K562 (cell line): Measurements from ENCODE around the gene UBXN1. TPM values are rescaled to one million over a fixed set of nuclear protein-coding genes. Genes with fewer than 3 reads are reported as not detected.
A peak's percentile ranks its signal among the peaks of the same experiment; 100 is the strongest.

Experiments
- ATAC-seq: fragments of 200-7000 bp; cut with Tn5 transposase; 3 replicates; pipeline ENCODE4 v1.9.1; 2020; ENCODE audit warnings: moderate library complexity
- BruUV-seq: library from RNA; stranded (reverse); fragments of 400-500 nt; replicated peaks from 2 replicates; lab custom pipeline; 2021; lab: Mats Ljungman, UMichigan
- CTCF ChIA-PET: fragments of 300-600 bp; formaldehyde crosslinking; extraction: SDS; loops from one replicate; lab custom pipeline; 2021; ENCODE audit warnings: low intra/inter-chr PET ratio; lab: Yijun Ruan, JAX
- POLR2A ChIA-PET: fragments of 300-600, 350-650 bp; sonication (Branson Sonifier 250); formaldehyde crosslinking; extraction: SDS; loops from one replicate; lab custom pipeline; 2021; ENCODE audit warnings: antibody characterized with exemption, inconsistent platforms; lab: Yijun Ruan, JAX
- DNase-seq, 4 experiments: peaks; one replicate each; pipeline versions ENCODE4 v3.0.0 to v3.0.0-alpha.2; 2011 to 2018; ENCODE audit warnings: low spot score in 3 of 4, mixed read lengths in 3 of 4; ENCODE audit errors: extremely low read depth in 1 of 4
- FAIRE-seq: peaks from 2 replicates; lab custom pipeline; 2011; peaks lifted over from hg19 to GRCh38; lab: Jason Lieb, UNC
- H2AFZ ChIP-seq: 2 replicates; pipeline ENCODE4 v1.6.0; 2011; ENCODE audit warnings: low read depth, low read length, control low read depth, inconsistent platforms
- H3K27ac ChIP-seq: fragments of 200-600 bp; 3 replicates; pipeline ENCODE4 v1.8.0; 2011; ENCODE audit warnings: low read depth, mild to moderate bottlenecking, control low read depth, inconsistent platforms, low read length, moderate library complexity, mixed read lengths; ENCODE audit errors: extremely low read depth
- H3K27me3 ChIP-seq, 2 experiments: fragments of 300-600 bp in 1 of 2; 2 replicates in 1 of 2; 3 replicates in 1 of 2; pipeline versions ENCODE4 v1.6.0 to v1.8.0; 2011; ENCODE audit warnings: inconsistent platforms in 2 of 2, low read length in 2 of 2, mild to moderate bottlenecking in 1 of 2, mixed read lengths in 1 of 2, moderate library complexity in 1 of 2; ENCODE audit not compliant: control insufficient read depth in 2 of 2, insufficient read depth in 2 of 2
- H3K36me3 ChIP-seq: fragments of 300-600 bp; 3 replicates; pipeline ENCODE4 v1.8.0; 2011; ENCODE audit warnings: mild to moderate bottlenecking, low read length, inconsistent platforms; ENCODE audit not compliant: control insufficient read depth, insufficient read depth
- H3K4me1 ChIP-seq, 2 experiments: fragments of 200-600 bp in 1 of 2; replicated peaks in 1 of 2; 2 replicates in 1 of 2; 3 replicates in 1 of 2; pipeline versions ENCODE4 v1.5.1 to v1.8.0; 2011; ENCODE audit warnings: inconsistent platforms in 2 of 2, low read length in 2 of 2, mild to moderate bottlenecking in 1 of 2, mixed read lengths in 1 of 2, moderate library complexity in 1 of 2; ENCODE audit not compliant: control insufficient read depth in 2 of 2, insufficient read depth in 2 of 2
- H3K4me2 ChIP-seq: 2 replicates; pipeline ENCODE4 v1.6.1; 2011; ENCODE audit warnings: low read length, control low read depth, inconsistent platforms, mixed read lengths; ENCODE audit not compliant: insufficient read depth
- H3K4me3 ChIP-seq: fragments of 200-600 bp; sonication (generic), shearing (Covaris generic); 2 replicates; pipeline ENCODE4 v1.5.1; 2016; ENCODE audit warnings: control low read depth, inconsistent platforms
- H3K79me2 ChIP-seq: fragments of 200-600 bp; 3 replicates; pipeline ENCODE4 v1.8.0; 2011; ENCODE audit warnings: low read length, inconsistent platforms; ENCODE audit not compliant: control insufficient read depth, insufficient read depth
- H3K9ac ChIP-seq, 2 experiments: 2 replicates each; pipeline versions ENCODE4 v1.6.0 to v1.6.1; 2011; ENCODE audit warnings: low read depth in 2 of 2, low read length in 2 of 2, control low read depth in 1 of 2, inconsistent platforms in 1 of 2, mild to moderate bottlenecking in 1 of 2, mixed read lengths in 1 of 2; ENCODE audit not compliant: insufficient read depth in 1 of 2
- H3K9me1 ChIP-seq: one replicate; pipeline ENCODE4 v1.6.0; 2011; ENCODE audit warnings: inconsistent platforms, mild to moderate bottlenecking, low read length, moderate library complexity; ENCODE audit not compliant: control insufficient read depth, insufficient read depth
- H3K9me3 ChIP-seq: replicated peaks from 2 replicates; pipeline ENCODE4 v1.5.1; 2011; ENCODE audit warnings: low read depth, low read length, inconsistent platforms; ENCODE audit not compliant: control insufficient read depth, insufficient read depth
- H4K20me1 ChIP-seq: replicated peaks from 2 replicates; pipeline ENCODE4 v1.6.1; 2011; ENCODE audit warnings: low read length, inconsistent platforms, mixed read lengths; ENCODE audit not compliant: control insufficient read depth, insufficient read depth
- MYNN ChIP-seq, 2 experiments: sonication (generic); formaldehyde crosslinking in 1 of 2; IDR thresholded peaks; 2 replicates each; pipeline versions ENCODE4 v1.5.0 to v1.6.1; 2016 to 2020; ENCODE audit warnings: antibody characterized with exemption in 1 of 2, missing genetic modification reagents in 1 of 2
- NELFE ChIP-seq: IDR thresholded peaks from 2 replicates; pipeline ENCODE4 v1.6.1; 2011; ENCODE audit warnings: mild to moderate bottlenecking; ENCODE audit not compliant: insufficient read depth, insufficient read length
- RBM17 ChIP-seq: fragments of 200-400 bp; formaldehyde crosslinking; IDR thresholded peaks from 2 replicates; pipeline ENCODE4 v1.6.1; 2017; ENCODE audit warnings: low read depth, mild to moderate bottlenecking, low read length, borderline replicate concordance
- RBM22 ChIP-seq: fragments of 200-400 bp; formaldehyde crosslinking; IDR thresholded peaks from 2 replicates; pipeline ENCODE4 v1.6.1; 2018; ENCODE audit warnings: low read length, low read depth; ENCODE audit not compliant: poor library complexity, severe bottlenecking
- ZNF124 ChIP-seq: sonication (generic); formaldehyde crosslinking; IDR thresholded peaks from 2 replicates; pipeline ENCODE4 v1.8.1; 2022; ENCODE audit warnings: missing genetic modification reagents
- ZNF224 ChIP-seq: sonication (generic); formaldehyde crosslinking; IDR thresholded peaks from 2 replicates; pipeline ENCODE4 v1.8.0; 2022; ENCODE audit warnings: mild to moderate bottlenecking, missing genetic modification reagents
- WGBS: fragments of 100-300 bp; shearing (Covaris generic); methylation state at CpG from one replicate; pipeline ENCODE4 v1.1.6; 2016; ENCODE audit warnings: low coverage, mixed read lengths; ENCODE audit not compliant: insufficient coverage; ENCODE audit errors: missing lambda C conversion rate; 5-methylcytosine and 5-hydroxymethylcytosine counted together
- in situ Hi-C: fragments of 300-500 bp; cut with MboI; formaldehyde crosslinking; loops from 4 replicates; pipeline ENCODE4 v1.15.0; 2018; ENCODE audit warnings: inconsistent platforms, mixed read lengths
- intact Hi-C: fragments of 100-400 bp; cut with micrococcal nuclease; formaldehyde crosslinking; loops from 2 replicates; pipeline ENCODE4 v1.14.2; 2022
- polyA plus RNA-seq, 8 experiments: library from polyadenylated mRNA; depleted of rRNA in 4 of 8; stranded (reverse) in 5 of 8; unstranded in 3 of 8; fragments of >200 nt; fragmentation: Nextera tagmentation in 2 of 8; fragmentation: Illumina TruSeq in 1 of 8; extraction: Ambion mirVana in 2 of 8; extraction: Trizol in 1 of 8; gene quantifications; 2 replicates each; pipeline versions ENCODE4 v1.2.1 to v1.2.3, GENCODE V29; 2011 to 2014; ENCODE audit warnings: inconsistent platforms in 1 of 8, missing spikeins in 1 of 8
- total RNA-seq, 7 experiments: library from RNA; depleted of rRNA in 6 of 7; stranded (reverse); fragments of >200 nt in 6 of 7; fragmentation: Illumina TruSeq in 2 of 7; extraction: Trizol in 2 of 7; gene quantifications; 2 replicates each; pipeline versions ENCODE4 v1.2.1 to v1.2.3, GENCODE V29; 2011 to 2021; ENCODE audit warnings: low replicate concordance in 1 of 7
- TF ChIP-seq, protein P1 (sequence below): sonication (generic); formaldehyde crosslinking; IDR thresholded peaks from 2 replicates; pipeline ENCODE4 v1.8.1; 2023; ENCODE audit warnings: mild to moderate bottlenecking, missing genetic modification reagents
- TF ChIP-seq, protein P2 (sequence below): fragments of 200-800 bp; sonication (Bioruptor generic); IDR thresholded peaks from 2 replicates; pipeline ENCODE4 v1.6.1; 2017; ENCODE audit warnings: missing genetic modification characterization, missing compliant biosample characterization

Gene UBXN1
- total and polyA plus RNA-seq, 9 of the 15 experiments (the other 6 are each of a cell fraction or from before 2014, with no cell fraction given), result 4.8 to 263 (median 99.7) TPM

- TF ChIP-seq RBM17 (no peak), RBM22 (no peak), MYNN (IDR thresholded peaks at IDR 0.05) (no peak), MYNN (CRISPR knock-in tag; IDR thresholded peaks at IDR 0.05) (no peak), ZNF224 (CRISPR knock-in tag) (0 out of 2 replicates have a peak, but pooled peaks have one; percentile 3), NELFE (no peak), ZNF124 (CRISPR knock-in tag) (no peak)
- TF ChIP-seq, protein P1, sequence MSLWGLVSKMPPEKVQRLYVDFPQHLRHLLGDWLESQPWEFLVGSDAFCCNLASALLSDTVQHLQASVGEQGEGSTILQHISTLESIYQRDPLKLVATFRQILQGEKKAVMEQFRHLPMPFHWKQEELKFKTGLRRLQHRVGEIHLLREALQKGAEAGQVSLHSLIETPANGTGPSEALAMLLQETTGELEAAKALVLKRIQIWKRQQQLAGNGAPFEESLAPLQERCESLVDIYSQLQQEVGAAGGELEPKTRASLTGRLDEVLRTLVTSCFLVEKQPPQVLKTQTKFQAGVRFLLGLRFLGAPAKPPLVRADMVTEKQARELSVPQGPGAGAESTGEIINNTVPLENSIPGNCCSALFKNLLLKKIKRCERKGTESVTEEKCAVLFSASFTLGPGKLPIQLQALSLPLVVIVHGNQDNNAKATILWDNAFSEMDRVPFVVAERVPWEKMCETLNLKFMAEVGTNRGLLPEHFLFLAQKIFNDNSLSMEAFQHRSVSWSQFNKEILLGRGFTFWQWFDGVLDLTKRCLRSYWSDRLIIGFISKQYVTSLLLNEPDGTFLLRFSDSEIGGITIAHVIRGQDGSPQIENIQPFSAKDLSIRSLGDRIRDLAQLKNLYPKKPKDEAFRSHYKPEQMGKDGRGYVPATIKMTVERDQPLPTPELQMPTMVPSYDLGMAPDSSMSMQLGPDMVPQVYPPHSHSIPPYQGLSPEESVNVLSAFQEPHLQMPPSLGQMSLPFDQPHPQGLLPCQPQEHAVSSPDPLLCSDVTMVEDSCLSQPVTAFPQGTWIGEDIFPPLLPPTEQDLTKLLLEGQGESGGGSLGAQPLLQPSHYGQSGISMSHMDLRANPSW (CRISPR knock-in tag), result no peak
- TF ChIP-seq, protein P2, sequence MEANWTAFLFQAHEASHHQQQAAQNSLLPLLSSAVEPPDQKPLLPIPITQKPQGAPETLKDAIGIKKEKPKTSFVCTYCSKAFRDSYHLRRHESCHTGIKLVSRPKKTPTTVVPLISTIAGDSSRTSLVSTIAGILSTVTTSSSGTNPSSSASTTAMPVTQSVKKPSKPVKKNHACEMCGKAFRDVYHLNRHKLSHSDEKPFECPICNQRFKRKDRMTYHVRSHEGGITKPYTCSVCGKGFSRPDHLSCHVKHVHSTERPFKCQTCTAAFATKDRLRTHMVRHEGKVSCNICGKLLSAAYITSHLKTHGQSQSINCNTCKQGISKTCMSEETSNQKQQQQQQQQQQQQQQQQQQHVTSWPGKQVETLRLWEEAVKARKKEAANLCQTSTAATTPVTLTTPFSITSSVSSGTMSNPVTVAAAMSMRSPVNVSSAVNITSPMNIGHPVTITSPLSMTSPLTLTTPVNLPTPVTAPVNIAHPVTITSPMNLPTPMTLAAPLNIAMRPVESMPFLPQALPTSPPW (CRISPR knock-in tag), result peak; percentile 20; the same call in 1 of the 2 replicates
- TF ChIP-seq, all 486 proteins: peak for 2
- intact Hi-C loops, result no loop called here
Measured at GRCh38 chr11:62678433-62678769, 472 bp downstream of the UBXN1 start.

More at GRCh38 chr11:62678433-62678769, 472 bp downstream of the UBXN1 start:
- H3K27me3 ChIP-seq, result no peaks in the 10 kb centered on the region
- peak overlapping the region; percentile 83 for H3K4me2 ChIP-seq
- no peak for DNase-seq
- peaks cover 46% of the 10 kb centered on the region for H3K79me2 ChIP-seq
- in situ Hi-C loops, result no loop called here
- WGBS, result under 1% methylated on average over 13 of the region's 16 CpGs
- no peaks in the 10 kb centered on the region for H3K9me3 ChIP-seq
- peaks cover 43% of the 10 kb centered on the region for H3K36me3 ChIP-seq
- BruUV-seq, result no TSS peak
- H2AFZ ChIP-seq, result peak overlapping the region; percentile 99
- peak overlapping the region; percentile 85 to 99 for H3K9ac ChIP-seq
- no peaks in the 10 kb centered on the region for H4K20me1 ChIP-seq
- H3K4me3 ChIP-seq, result peak overlapping the region; percentile 81
- peak overlapping the region; percentile 80 for H3K27ac ChIP-seq
- FAIRE-seq, result no peak
- ATAC-seq, result no peak; the same call in 2 of the 3 replicates
- H3K4me1 ChIP-seq, result peaks cover 31 to 50% of the 10 kb centered on the region in 2 experiments; a peak in 4 of 5 replicates
- CTCF ChIA-PET, result no interaction called here
- POLR2A ChIA-PET, result interaction anchor here (0.6 to 2.7 kb wide), 8 partner anchors 11 to 163 kb away, joined by 3 to 13 read pairs (median 4); partner anchors contain the start of genes BSCL2, C11orf98, CSKMT and EEF1G
- H3K9me1 ChIP-seq, result no peaks in the 10 kb centered on the region
